ENCODE measurements around the gene LONP2. TPM values are rescaled to one million over a fixed set of nuclear protein-coding genes. Genes with fewer than 3 reads are reported as not detected.

Gene LONP2
- total RNA-seq, 1 experiment from 2014 or later: 41.5 TPM

GRCh38 chr16:48234630-48235029 is 9.5 kb upstream of the LONP2 start:
- intact Hi-C loops (cut with micrococcal nuclease): loop anchor here (5.0 kb wide), 1 partner anchor 83 kb away; no protein-coding TSS in a partner anchor
- H4K20me1 ChIP-seq (ENCODE audit: low read length): no peaks in the 10 kb centered on the region
- ChIA-PET CTCF (no interaction called here), POLR2A (ENCODE audit: unreplicated experiment) (no interaction called here)
- no peak for TF ChIP-seq CTCF (conservative IDR thresholded peaks at IDR 0.05; ENCODE audit: low read depth, low read length)
- TF ChIP-seq EZH2phosphoT487 (IDR thresholded peaks at IDR 0.05; ENCODE audit: borderline replicate concordance, low read length): no peak
- TF ChIP-seq EZH2 (IDR thresholded peaks at IDR 0.05; ENCODE audit: low read length, unreplicated experiment): no peak
- no peaks in the 10 kb centered on the region for H3K79me2 ChIP-seq (ENCODE audit: low read length)
- H3F3A ChIP-seq (ENCODE audit: low read length, unreplicated experiment): no peaks in the 10 kb centered on the region
- H3K27ac ChIP-seq (ENCODE audit: low read length): no peak overlapping the region
- no peak overlapping the region for H3K9ac ChIP-seq (ENCODE audit: low read length)
- no peak overlapping the region for H3K4me2 ChIP-seq (ENCODE audit: low read length)
- H3K9me2 ChIP-seq (replicated peaks; ENCODE audit: low read length): no peaks in the 10 kb centered on the region
- no peak for ATAC-seq
- no peaks in the 10 kb centered on the region for H3K27me3 ChIP-seq (ENCODE audit: low read length)
- no peaks in the 10 kb centered on the region for H3K36me3 ChIP-seq (ENCODE audit: low read depth, low read length)
- no TSS peak for BruUV-seq (replicated peaks)
- no peak for DNase-seq
- no peak overlapping the region for H2AFZ ChIP-seq (ENCODE audit: low read length)
- peaks cover 7% of the 10 kb centered on the region; the same call in 1 of the 2 replicates for H3K4me1 ChIP-seq (ENCODE audit: insufficient read depth, low read length)
- no peaks in the 10 kb centered on the region for H3K9me3 ChIP-seq (ENCODE audit: low read length)
- H3K4me3 ChIP-seq (ENCODE audit: low read length): no peak overlapping the region

- ATAC-seq (no peak), DNase-seq (no peak)
- no peak for TF ChIP-seq EZH2phosphoT487 (IDR thresholded peaks at IDR 0.05; ENCODE audit: borderline replicate concordance, low read length)
- TF ChIP-seq EZH2 (IDR thresholded peaks at IDR 0.05; ENCODE audit: low read length, unreplicated experiment): no peak
- TF ChIP-seq CTCF (conservative IDR thresholded peaks at IDR 0.05; ENCODE audit: low read depth, low read length): no peak
- POLR2A ChIA-PET (ENCODE audit: unreplicated experiment): no interaction called here
- H3K27me3 ChIP-seq (ENCODE audit: low read length): no peaks in the 10 kb centered on the region
- H3K4me3 ChIP-seq (ENCODE audit: low read length): no peak overlapping the region
- no peaks in the 10 kb centered on the region for H3F3A ChIP-seq (ENCODE audit: low read length, unreplicated experiment)
- no peaks in the 10 kb centered on the region for H4K20me1 ChIP-seq (ENCODE audit: low read length)
- H3K4me2 ChIP-seq (ENCODE audit: low read length): no peak overlapping the region
- no peak overlapping the region for H2AFZ ChIP-seq (ENCODE audit: low read length)
- no peaks in the 10 kb centered on the region for H3K9me2 ChIP-seq (replicated peaks; ENCODE audit: low read length)
- H3K79me2 ChIP-seq (ENCODE audit: low read length): no peaks in the 10 kb centered on the region
- intact Hi-C loops (cut with micrococcal nuclease): no loop called here
- BruUV-seq (replicated peaks): no TSS peak
- no peak overlapping the region for H3K27ac ChIP-seq (ENCODE audit: low read length)
- no peak overlapping the region for H3K9ac ChIP-seq (ENCODE audit: low read length)
- CTCF ChIA-PET: no interaction called here
- H3K9me3 ChIP-seq (ENCODE audit: low read length): no peaks in the 10 kb centered on the region
- H3K4me1 ChIP-seq (ENCODE audit: insufficient read depth, low read length): peaks cover 7% of the 10 kb centered on the region; the same call in 1 of the 2 replicates
- no peaks in the 10 kb centered on the region for H3K36me3 ChIP-seq (ENCODE audit: low read depth, low read length)
These were observed 9.0 kb upstream of the LONP2 start for GRCh38 chr16:48235058-48235555.

- intact Hi-C loops (cut with micrococcal nuclease): no loop called here
- H3K27ac ChIP-seq (ENCODE audit: low read length): no peak overlapping the region
- no peaks in the 10 kb centered on the region for H3K79me2 ChIP-seq (ENCODE audit: low read length)
- H2AFZ ChIP-seq (ENCODE audit: low read length): no peak overlapping the region
- ChIA-PET CTCF (no interaction called here), POLR2A (ENCODE audit: unreplicated experiment) (no interaction called here)
- TF ChIP-seq EZH2 (IDR thresholded peaks at IDR 0.05; ENCODE audit: low read length, unreplicated experiment): no peak
- no peak for ATAC-seq
- H3K36me3 ChIP-seq (ENCODE audit: low read depth, low read length): no peaks in the 10 kb centered on the region
- no peak overlapping the region for H3K9ac ChIP-seq (ENCODE audit: low read length)
- no peaks in the 10 kb centered on the region for H4K20me1 ChIP-seq (ENCODE audit: low read length)
- no peaks in the 10 kb centered on the region for H3K9me2 ChIP-seq (replicated peaks; ENCODE audit: low read length)
- H3K4me3 ChIP-seq (ENCODE audit: low read length): no peak overlapping the region
- no TSS peak for BruUV-seq (replicated peaks)
- peak; percentile 19 for DNase-seq
- H3K4me2 ChIP-seq (ENCODE audit: low read length): no peak overlapping the region
- H3K9me3 ChIP-seq (ENCODE audit: low read length): no peaks in the 10 kb centered on the region
- peaks cover 7% of the 10 kb centered on the region; the same call in 1 of the 2 replicates for H3K4me1 ChIP-seq (ENCODE audit: insufficient read depth, low read length)
- no peaks in the 10 kb centered on the region for H3F3A ChIP-seq (ENCODE audit: low read length, unreplicated experiment)
- H3K27me3 ChIP-seq (ENCODE audit: low read length): no peaks in the 10 kb centered on the region
These were observed 8.5 kb upstream of the LONP2 start for GRCh38 chr16:48235556-48236136.
